Measurements from ENCODE around the gene CCL20.
"Not testable (repeated sequence)": the region's sequence is repeated elsewhere in the genome, so short reads cannot be mapped to it uniquely, and the experiment has no call there.

The CCL20 gene

GRCh38 chr2:227826019-227826521 is 12.4 kb downstream of the CCL20 start:
- Histone ChIP-seq H3K27ac (ENCODE audit: low read depth, low read length) (no peak overlapping the region), H3K4me3 (ENCODE audit: low read length) (no peak overlapping the region), H3K36me3 (ENCODE audit: control insufficient read depth, insufficient read depth, low read length) (no peaks in the 10 kb centered on the region), H3K27me3 (ENCODE audit: control insufficient read depth, insufficient read depth, low read length) (no peaks in the 10 kb centered on the region), H3K9ac (ENCODE audit: low read length) (no peak overlapping the region), H3K4me1 (ENCODE audit: control insufficient read depth, insufficient read depth, low read length) (no peaks in the 10 kb centered on the region)

GRCh38 chr2:227826563-227826962 is 12.9 kb downstream of the CCL20 start:
- H3K9ac ChIP-seq (ENCODE audit: low read length) = no peak overlapping the region
- no peak overlapping the region for H3K4me3 ChIP-seq (ENCODE audit: low read length)
- no peaks in the 10 kb centered on the region for H3K36me3 ChIP-seq (ENCODE audit: control insufficient read depth, insufficient read depth, low read length)
- H3K4me1 ChIP-seq (ENCODE audit: control insufficient read depth, insufficient read depth, low read length) = no peaks in the 10 kb centered on the region
- no peak overlapping the region for H3K27ac ChIP-seq (ENCODE audit: low read depth, low read length)
- no peaks in the 10 kb centered on the region for H3K27me3 ChIP-seq (ENCODE audit: control insufficient read depth, insufficient read depth, low read length)

- no peaks in the 10 kb centered on the region for H3K4me1 ChIP-seq (ENCODE audit: control insufficient read depth, insufficient read depth, low read length)
- H3K9ac ChIP-seq (ENCODE audit: low read length) = no peak overlapping the region
- no peaks in the 10 kb centered on the region for H3K36me3 ChIP-seq (ENCODE audit: control insufficient read depth, insufficient read depth, low read length)
- no peaks in the 10 kb centered on the region for H3K27me3 ChIP-seq (ENCODE audit: control insufficient read depth, insufficient read depth, low read length)
- no peak overlapping the region for H3K4me3 ChIP-seq (ENCODE audit: low read length)
- H3K27ac ChIP-seq (ENCODE audit: low read depth, low read length) = no peak overlapping the region
Observed at GRCh38 chr2:227827143-227827542, 13.5 kb downstream of the CCL20 start.

DNA sequence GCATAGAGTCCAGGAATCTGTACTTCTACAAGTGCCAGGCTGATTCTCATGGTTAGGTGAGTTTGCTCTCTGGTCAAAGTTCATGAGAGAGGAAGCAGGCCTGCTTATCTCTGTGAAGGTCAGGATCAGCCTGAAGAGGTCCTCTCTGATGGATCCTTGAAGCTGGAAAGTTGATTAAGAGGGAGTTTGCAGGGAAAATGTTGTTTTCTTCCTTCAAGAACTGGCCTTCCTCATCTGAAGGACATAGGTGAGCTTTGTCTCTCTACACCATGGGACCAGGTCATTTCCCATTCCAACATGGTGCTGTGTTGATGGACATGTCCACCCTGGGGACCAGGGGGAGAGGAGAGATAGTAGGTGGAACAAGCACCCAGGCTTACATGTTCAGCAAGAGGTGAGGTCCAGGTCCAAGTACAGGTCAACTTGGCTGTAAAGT is 14.9 kb downstream of the CCL20 start:
- no peak overlapping the region for H3K27ac ChIP-seq (ENCODE audit: low read depth, low read length)
- no peak overlapping the region for H3K4me3 ChIP-seq (ENCODE audit: low read length)
- H3K27me3 ChIP-seq (ENCODE audit: control insufficient read depth, insufficient read depth, low read length) = no peaks in the 10 kb centered on the region
- no peaks in the 10 kb centered on the region for H3K4me1 ChIP-seq (ENCODE audit: control insufficient read depth, insufficient read depth, low read length)
- H3K36me3 ChIP-seq (ENCODE audit: control insufficient read depth, insufficient read depth, low read length) = no peaks in the 10 kb centered on the region
- no peak overlapping the region for H3K9ac ChIP-seq (ENCODE audit: low read length)

- Histone ChIP-seq H3K27ac (ENCODE audit: low read depth, low read length) (no peak overlapping the region), H3K9ac (ENCODE audit: low read length) (no peak overlapping the region), H3K27me3 (ENCODE audit: control insufficient read depth, insufficient read depth, low read length) (no peaks in the 10 kb centered on the region), H3K4me1 (ENCODE audit: control insufficient read depth, insufficient read depth, low read length) (no peaks in the 10 kb centered on the region), H3K4me3 (ENCODE audit: low read length) (no peak overlapping the region), H3K36me3 (ENCODE audit: control insufficient read depth, insufficient read depth, low read length) (no peaks in the 10 kb centered on the region)
Observed at GRCh38 chr2:227829337-227829736, 15.7 kb downstream of the CCL20 start.

DNA sequence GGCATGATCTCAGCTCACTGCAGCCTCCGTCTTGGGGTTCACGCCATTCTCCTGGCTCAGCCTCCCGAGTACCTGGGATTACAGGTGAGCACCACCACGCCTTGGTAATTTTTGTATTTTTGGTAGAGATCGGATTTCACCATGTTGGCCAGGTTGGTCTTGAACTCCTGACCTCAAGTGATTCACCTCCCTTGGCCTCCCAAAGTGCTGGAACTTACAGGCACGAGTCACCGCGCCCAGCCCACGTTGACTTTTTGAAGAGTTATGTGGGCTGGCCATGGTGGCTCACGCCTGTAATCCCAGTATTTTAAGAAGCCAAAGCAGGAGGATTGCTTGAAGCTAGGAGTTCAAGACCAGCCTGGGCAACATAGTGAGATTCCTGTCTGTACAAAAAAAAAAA is 20.8 kb downstream of the CCL20 start:
- Histone ChIP-seq H3K27me3 (ENCODE audit: control insufficient read depth, insufficient read depth, low read length) (no peaks in the 10 kb centered on the region), H3K4me1 (ENCODE audit: control insufficient read depth, insufficient read depth, low read length) (no peaks in the 10 kb centered on the region), H3K9ac (ENCODE audit: low read length) (no peak overlapping the region), H3K27ac (ENCODE audit: low read depth, low read length) (no peak overlapping the region), H3K36me3 (ENCODE audit: control insufficient read depth, insufficient read depth, low read length) (no peaks in the 10 kb centered on the region), H3K4me3 (ENCODE audit: low read length) (no peak overlapping the region)

- H3K27ac ChIP-seq (ENCODE audit: low read depth, low read length) = no peak overlapping the region
- H3K36me3 ChIP-seq (ENCODE audit: control insufficient read depth, insufficient read depth, low read length) = no peaks in the 10 kb centered on the region
- no peaks in the 10 kb centered on the region for H3K4me1 ChIP-seq (ENCODE audit: control insufficient read depth, insufficient read depth, low read length)
- H3K27me3 ChIP-seq (ENCODE audit: control insufficient read depth, insufficient read depth, low read length) = no peaks in the 10 kb centered on the region
- H3K4me3 ChIP-seq (ENCODE audit: low read length) = no peak overlapping the region
- no peak overlapping the region for H3K9ac ChIP-seq (ENCODE audit: low read length)
Observed at GRCh38 chr2:227834916-227835650, 21.4 kb downstream of the CCL20 start.

- H3K27ac ChIP-seq (ENCODE audit: low read depth, low read length); H3K4me1 ChIP-seq (ENCODE audit: control insufficient read depth, insufficient read depth, low read length); H3K36me3 ChIP-seq (ENCODE audit: control insufficient read depth, insufficient read depth, low read length); H3K9ac ChIP-seq (ENCODE audit: low read length); H3K4me3 ChIP-seq (ENCODE audit: low read length); H3K27me3 ChIP-seq (ENCODE audit: control insufficient read depth, insufficient read depth, low read length): not testable (repeated sequence)
Observed at GRCh38 chr2:227839339-227840129, 25.9 kb downstream of the CCL20 start.

GRCh38 chr2:227846831-227847230 is 33.2 kb downstream of the CCL20 start:
- Histone ChIP-seq H3K9ac (ENCODE audit: low read length) (no peak overlapping the region), H3K27ac (ENCODE audit: low read depth, low read length) (no peak overlapping the region), H3K27me3 (ENCODE audit: control insufficient read depth, insufficient read depth, low read length) (no peaks in the 10 kb centered on the region), H3K4me1 (ENCODE audit: control insufficient read depth, insufficient read depth, low read length) (no peaks in the 10 kb centered on the region), H3K36me3 (ENCODE audit: control insufficient read depth, insufficient read depth, low read length) (no peaks in the 10 kb centered on the region), H3K4me3 (ENCODE audit: low read length) (no peak overlapping the region)

- Histone ChIP-seq H3K4me1 (ENCODE audit: control insufficient read depth, insufficient read depth, low read length) (no peaks in the 10 kb centered on the region), H3K4me3 (ENCODE audit: low read length) (no peak overlapping the region), H3K36me3 (ENCODE audit: control insufficient read depth, insufficient read depth, low read length) (no peaks in the 10 kb centered on the region), H3K9ac (ENCODE audit: low read length) (no peak overlapping the region), H3K27ac (ENCODE audit: low read depth, low read length) (no peak overlapping the region), H3K27me3 (ENCODE audit: control insufficient read depth, insufficient read depth, low read length) (no peaks in the 10 kb centered on the region)
Observed at GRCh38 chr2:227848146-227848545, 34.5 kb downstream of the CCL20 start.

DNA sequence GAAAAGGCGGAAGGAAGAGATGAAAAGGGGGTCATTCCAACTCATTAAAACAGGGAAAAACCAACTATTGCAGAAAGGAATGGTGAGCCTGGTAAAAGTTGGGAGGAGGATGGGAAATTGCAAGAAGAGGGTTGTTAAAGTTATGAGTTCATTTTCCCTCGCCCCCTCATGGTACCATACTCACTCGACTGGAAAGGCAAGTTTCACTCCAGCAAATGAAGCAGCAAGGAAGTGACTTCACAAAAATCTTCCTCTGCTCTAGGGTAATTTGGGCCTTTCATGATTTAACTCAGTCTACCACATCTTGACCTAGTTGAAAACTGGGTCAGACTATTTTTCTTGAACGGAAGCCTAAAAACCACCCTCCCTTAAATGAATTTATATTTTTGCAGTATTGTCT is 34.9 kb downstream of the CCL20 start:
- H3K36me3 ChIP-seq (ENCODE audit: control insufficient read depth, insufficient read depth, low read length) = no peaks in the 10 kb centered on the region
- H3K9ac ChIP-seq (ENCODE audit: low read length) = no peak overlapping the region
- H3K4me3 ChIP-seq (ENCODE audit: low read length) = no peak overlapping the region
- no peaks in the 10 kb centered on the region for H3K27me3 ChIP-seq (ENCODE audit: control insufficient read depth, insufficient read depth, low read length)
- H3K4me1 ChIP-seq (ENCODE audit: control insufficient read depth, insufficient read depth, low read length) = no peaks in the 10 kb centered on the region
- no peak overlapping the region for H3K27ac ChIP-seq (ENCODE audit: low read depth, low read length)

DNA sequence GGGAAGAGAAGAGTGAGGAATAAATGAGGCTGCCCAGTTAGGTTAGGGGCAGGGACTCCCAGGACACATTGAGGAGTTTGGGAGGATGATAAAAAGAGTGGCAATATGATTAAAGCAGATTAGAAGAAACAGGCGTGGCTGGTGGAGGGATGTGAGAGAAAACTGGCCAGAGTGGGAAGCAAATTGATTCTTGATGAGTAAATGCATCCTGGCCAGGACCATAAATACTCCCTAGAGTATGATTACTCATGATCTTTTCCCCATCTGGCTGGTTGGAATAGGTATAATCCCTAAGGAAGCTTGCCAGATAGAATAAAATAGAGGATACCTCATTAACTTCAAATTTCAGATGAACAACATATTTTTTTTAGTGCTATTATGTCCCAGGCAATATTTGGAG is 36.3 kb downstream of the CCL20 start:
- no peaks in the 10 kb centered on the region for H3K27me3 ChIP-seq (ENCODE audit: control insufficient read depth, insufficient read depth, low read length)
- no peak overlapping the region for H3K9ac ChIP-seq (ENCODE audit: low read length)
- no peak overlapping the region for H3K4me3 ChIP-seq (ENCODE audit: low read length)
- no peak overlapping the region for H3K27ac ChIP-seq (ENCODE audit: low read depth, low read length)
- no peaks in the 10 kb centered on the region for H3K4me1 ChIP-seq (ENCODE audit: control insufficient read depth, insufficient read depth, low read length)
- H3K36me3 ChIP-seq (ENCODE audit: control insufficient read depth, insufficient read depth, low read length) = no peaks in the 10 kb centered on the region
